Ecto neural progenitor cell (in vitro differentiated cells): ENCODE data around the gene TMEM18.

Experiments
- DNase-seq: peaks from one replicate; pipeline ENCODE4 v3.0.0-alpha.2; 2018; ENCODE audit warnings: low spot score

The TMEM18 gene

GRCh38 chr2:651951-652373 lies 25.2 kb downstream of the TMEM18 start:
- peak; percentile 34 for DNase-seq

GRCh38 chr2:650343-651310 lies 26.6 kb downstream of the TMEM18 start:
- peak; percentile 33 for DNase-seq

- peak; percentile 30 for DNase-seq
Observed at GRCh38 chr2:649426-650342, 27.5 kb downstream of the TMEM18 start.

GRCh38 chr2:648476-649424 lies 28.5 kb downstream of the TMEM18 start:
- peak; percentile 53 for DNase-seq

- DNase-seq: peak; percentile 34
Observed at GRCh38 chr2:647691-648231, 29.4 kb downstream of the TMEM18 start.

GRCh38 chr2:647003-647560 lies 30.1 kb downstream of the TMEM18 start:
- DNase-seq: peak; percentile 15

GRCh38 chr2:644871-645270 lies 32.3 kb downstream of the TMEM18 start:
- DNase-seq: peak; percentile 16

- DNase-seq: no peak
Observed at GRCh38 chr2:643761-644160, 33.4 kb downstream of the TMEM18 start.

- peak; percentile 29 for DNase-seq
Observed at GRCh38 chr2:643334-643733, 33.9 kb downstream of the TMEM18 start.

GRCh38 chr2:641872-642815 lies 35.1 kb downstream of the TMEM18 start:
- DNase-seq: no peak

- peak; percentile 20 for DNase-seq
Observed at GRCh38 chr2:641164-641871, 35.9 kb downstream of the TMEM18 start.

- no peak for DNase-seq
Observed at GRCh38 chr2:639703-640102, 37.5 kb downstream of the TMEM18 start.

- DNase-seq: no peak
Observed at GRCh38 chr2:637804-638203, 39.4 kb downstream of the TMEM18 start.

GRCh38 chr2:637406-637776 lies 39.8 kb downstream of the TMEM18 start:
- peak; percentile 40 for DNase-seq

- DNase-seq: peak; percentile 78
Observed at GRCh38 chr2:636641-637405, 40.4 kb downstream of the TMEM18 start.

- peak; percentile 39 for DNase-seq
Observed at GRCh38 chr2:635687-636621, 41.3 kb downstream of the TMEM18 start.
